Activated naive CD4-positive, alpha-beta T cell treated with anti-CD3 and anti-CD28 coated beads, Interleukin-2, amount 50 U/mL, for 72 hours (primary cell): ENCODE measurements around the gene TM9SF3. TPM values are rescaled to one million over a fixed set of nuclear protein-coding genes. Genes with fewer than 3 reads are reported as not detected.
A peak's percentile ranks its signal among the peaks of the same experiment; 100 is the strongest.

Experiments
- ATAC-seq, 2 donors: fragments of 150-1000 bp; cut with Tn5 transposase; 2 replicates each; pipeline ENCODE4 v1.10.0; 2021; ENCODE audit warnings: mild to moderate bottlenecking in 2 of 2, moderate library complexity in 2 of 2
- DNase-seq, 2 donors: peaks; one replicate each; pipeline ENCODE4 v3.0.0; 2021 to 2022; ENCODE audit warnings: low spot score in 2 of 2
- H3K27ac Mint-ChIP-seq, 2 donors: one replicate each; pipeline ENCODE4 v1.8.0; 2022; ENCODE audit warnings: mild to moderate bottlenecking in 2 of 2, mixed read lengths in 2 of 2
- H3K36me3 Mint-ChIP-seq, 2 donors: one replicate each; pipeline ENCODE4 v1.8.0; 2022; ENCODE audit warnings: mixed read lengths in 2 of 2
- H3K9me3 Mint-ChIP-seq, 2 donors: one replicate each; pipeline ENCODE4 v1.8.0; 2022; ENCODE audit warnings: mixed read lengths in 2 of 2
- total RNA-seq, 2 donors: library from RNA; stranded (reverse); gene quantifications; one replicate each; pipeline ENCODE4 v1.2.3, GENCODE V29; 2022

Gene TM9SF3
- total RNA-seq, result 10 to 100 TPM; 48.4 to 64.7 TPM

DNA sequence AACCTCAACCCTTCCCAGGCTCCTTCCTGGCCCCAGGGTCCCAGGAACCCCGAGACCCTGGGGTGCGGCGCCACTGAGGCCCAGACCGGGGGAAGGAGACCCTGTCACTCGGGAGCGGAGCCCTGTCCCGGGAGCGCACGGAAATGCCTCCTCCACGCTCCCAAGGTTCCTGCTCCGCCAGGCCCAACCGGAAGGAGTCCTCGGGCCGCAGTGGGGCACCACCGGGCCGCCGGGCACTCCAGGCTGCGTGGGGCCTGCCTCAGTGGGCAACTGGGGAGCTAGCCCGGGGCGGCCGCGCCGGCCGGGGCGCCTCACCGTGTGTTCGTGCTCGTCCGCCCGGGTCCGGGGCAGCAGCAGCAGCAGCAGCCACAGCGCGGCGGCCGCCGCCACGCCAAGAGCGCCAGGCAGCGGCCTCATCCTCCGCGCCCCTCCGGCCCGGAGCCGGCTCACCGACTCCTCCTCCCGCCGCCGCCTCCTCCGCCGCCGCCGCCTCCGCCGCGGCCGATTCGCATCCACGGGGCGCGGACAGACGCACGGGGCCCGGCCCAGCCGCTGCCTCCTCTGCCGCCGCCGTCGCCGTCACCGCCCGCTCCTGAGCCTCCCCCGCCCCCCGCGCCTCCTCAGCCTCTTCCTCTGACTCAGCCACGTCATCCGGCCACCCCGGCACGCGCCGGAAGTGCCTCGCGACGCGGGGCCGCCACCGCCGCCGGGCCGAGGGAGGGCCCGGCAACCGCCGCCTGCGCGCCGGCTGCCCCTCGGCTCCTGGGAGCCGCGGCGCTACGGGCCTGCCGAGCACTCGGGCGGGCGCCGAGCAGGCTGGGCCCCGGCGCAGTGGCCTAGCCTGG is at the start of gene TM9SF3:
TM9SF3 (minus strand) TSS at position 594 of the 845 bp plus-strand sequence; CDS start at position 417, 177 bp downstream.
- H3K27ac Mint-ChIP-seq, result peak within 1 kb of the TSS in 1 of 2 donors; percentile 95
- peak; percentile 76 to 80 for ATAC-seq
- peaks cover 8 to 9% of the 10 kb centered on the region in 2 donors for H3K36me3 Mint-ChIP-seq
- peak; percentile 83 to 90 for DNase-seq
- H3K9me3 Mint-ChIP-seq, result peaks cover 0 to 2% of the 10 kb centered on the region in 2 donors

GRCh38 chr10:96636551-96636950 is 49.7 kb upstream of the TM9SF3 start:
- Mint-ChIP-seq H3K36me3 (no peaks in the 10 kb centered on the region), H3K27ac (no peak overlapping the region), H3K9me3 (no peaks in the 10 kb centered on the region)
- ATAC-seq, result no peak
- DNase-seq, result no peak

DNA sequence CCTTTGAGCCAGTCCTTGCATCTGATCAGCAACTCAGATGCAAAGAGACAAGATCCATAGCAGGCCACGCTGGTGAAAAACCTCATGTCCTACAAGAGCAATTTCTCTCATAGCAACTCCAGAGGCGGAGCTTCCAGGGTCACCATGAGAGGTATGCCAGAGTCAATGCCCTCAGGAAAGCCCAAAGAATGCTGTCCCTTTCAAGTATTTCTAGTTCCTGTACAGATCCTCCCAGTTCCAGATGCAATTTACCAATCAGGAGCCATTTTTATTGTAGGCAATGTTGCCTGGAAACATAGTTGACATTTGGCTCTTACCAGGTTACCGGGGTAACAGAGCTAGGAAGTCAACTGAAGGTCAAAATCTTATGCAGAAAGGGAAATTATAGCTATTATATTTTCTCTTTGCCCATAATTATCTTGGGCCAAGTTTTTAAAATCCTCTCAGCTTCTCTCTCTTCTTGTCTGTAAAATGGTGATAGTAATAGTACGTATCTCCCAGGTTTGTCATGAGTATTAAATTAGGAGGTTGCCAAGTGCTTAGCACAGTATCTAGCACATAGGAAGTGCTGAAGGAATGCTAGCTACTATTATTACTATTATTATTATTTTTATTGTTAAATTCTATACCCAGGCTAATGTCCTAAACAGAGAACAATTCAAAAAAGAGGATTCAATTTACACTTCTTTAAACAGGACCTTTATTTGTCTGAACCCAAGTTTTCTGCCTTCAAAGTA is 46.3 kb upstream of the TM9SF3 start:
- Mint-ChIP-seq H3K9me3 (no peaks in the 10 kb centered on the region), H3K27ac (no peak overlapping the region), H3K36me3 (no peaks in the 10 kb centered on the region)
- no peak for ATAC-seq
- no peak for DNase-seq

- H3K27ac Mint-ChIP-seq, result no peak overlapping the region
- H3K9me3 Mint-ChIP-seq, result no peaks in the 10 kb centered on the region
- no peak for ATAC-seq
- no peaks in the 10 kb centered on the region for H3K36me3 Mint-ChIP-seq
- no peak for DNase-seq
These were observed 40.5 kb upstream of the TM9SF3 start for GRCh38 chr10:96627292-96627691.

DNA sequence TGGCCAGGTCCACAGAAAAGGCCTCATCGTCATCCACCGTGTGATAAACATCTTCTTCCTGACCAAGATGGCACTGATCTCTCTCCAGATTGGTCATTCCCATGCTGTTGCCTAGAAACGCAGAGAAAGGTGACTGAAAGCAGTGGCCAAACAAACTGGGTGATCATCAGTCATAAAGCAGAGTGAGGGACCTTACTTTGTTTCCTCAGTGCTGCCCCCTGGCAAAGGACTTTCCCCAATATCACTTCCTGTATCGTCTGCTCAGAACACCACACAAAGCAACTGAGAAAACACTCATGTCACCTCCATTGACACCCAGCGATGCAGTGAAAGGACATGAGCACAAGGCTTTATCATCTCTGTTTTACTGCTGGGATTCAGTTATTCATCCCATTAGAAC is 40.0 kb upstream of the TM9SF3 start:
- H3K9me3 Mint-ChIP-seq, result no peaks in the 10 kb centered on the region
- H3K36me3 Mint-ChIP-seq, result no peaks in the 10 kb centered on the region
- ATAC-seq (no peak), DNase-seq (no peak)
- H3K27ac Mint-ChIP-seq, result no peak overlapping the region

GRCh38 chr10:96625173-96625572 is 38.4 kb upstream of the TM9SF3 start:
- no peak overlapping the region for H3K27ac Mint-ChIP-seq
- no peaks in the 10 kb centered on the region for H3K9me3 Mint-ChIP-seq
- no peak for DNase-seq
- ATAC-seq, result no peak
- no peaks in the 10 kb centered on the region for H3K36me3 Mint-ChIP-seq

- ATAC-seq (no peak), DNase-seq (no peak)
- Mint-ChIP-seq H3K36me3 (no peaks in the 10 kb centered on the region), H3K9me3 (no peaks in the 10 kb centered on the region), H3K27ac (no peak overlapping the region)
These were observed 35.4 kb upstream of the TM9SF3 start for GRCh38 chr10:96622013-96622787.

- ATAC-seq (no peak), DNase-seq (no peak)
- H3K9me3 Mint-ChIP-seq, result no peaks in the 10 kb centered on the region
- no peaks in the 10 kb centered on the region for H3K36me3 Mint-ChIP-seq
- H3K27ac Mint-ChIP-seq, result no peak overlapping the region
These were observed 33.3 kb upstream of the TM9SF3 start for GRCh38 chr10:96619796-96620773.

- Mint-ChIP-seq H3K9me3 (no peaks in the 10 kb centered on the region), H3K27ac (no peak overlapping the region), H3K36me3 (no peaks in the 10 kb centered on the region)
- DNase-seq (no peak), ATAC-seq (no peak)
These were observed 32.3 kb upstream of the TM9SF3 start for GRCh38 chr10:96619120-96619519.

DNA sequence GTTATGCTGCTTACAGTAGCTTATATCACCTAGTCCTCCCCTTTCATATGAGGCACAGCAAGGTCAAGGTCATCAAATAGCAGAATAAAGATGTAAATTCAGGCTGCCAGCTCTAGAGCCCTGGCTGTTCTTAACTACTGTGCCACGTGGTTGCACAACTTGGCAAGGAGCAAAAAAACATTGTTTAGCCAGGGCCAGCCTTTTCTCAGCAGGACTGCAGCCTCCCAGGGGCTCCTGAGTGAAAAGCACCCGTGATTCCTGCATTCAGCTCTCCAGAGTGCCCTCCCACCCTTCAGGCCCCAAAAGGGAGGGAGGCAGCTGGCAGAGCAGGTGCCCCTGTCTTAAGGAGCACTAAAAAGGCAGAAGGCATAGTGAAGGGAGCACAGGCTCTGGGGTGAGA is 31.8 kb upstream of the TM9SF3 start:
- Mint-ChIP-seq H3K27ac (no peak overlapping the region), H3K36me3 (no peaks in the 10 kb centered on the region), H3K9me3 (no peaks in the 10 kb centered on the region)
- no peak for ATAC-seq
- DNase-seq, result no peak

DNA sequence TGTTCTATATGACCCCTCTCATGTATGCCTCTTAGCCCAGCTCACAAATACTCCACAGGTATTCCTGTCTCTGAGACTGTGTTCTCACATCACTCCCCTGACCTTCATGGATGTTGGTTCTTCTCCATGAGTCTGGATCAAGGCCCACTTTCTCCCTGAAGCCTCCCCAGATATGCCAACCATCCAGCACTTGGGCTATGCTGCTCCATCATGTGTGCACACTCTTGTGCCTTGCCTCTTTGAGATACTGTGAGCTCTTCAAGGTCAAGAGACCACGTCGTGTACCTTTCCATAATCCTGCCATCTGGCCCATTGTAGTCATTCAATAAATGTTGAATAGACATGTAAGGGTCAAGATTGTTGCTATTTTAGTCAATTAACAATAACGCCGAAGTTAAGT is 30.1 kb upstream of the TM9SF3 start:
- ATAC-seq (no peak), DNase-seq (no peak)
- Mint-ChIP-seq H3K27ac (no peak overlapping the region), H3K36me3 (no peaks in the 10 kb centered on the region), H3K9me3 (no peaks in the 10 kb centered on the region)

DNA sequence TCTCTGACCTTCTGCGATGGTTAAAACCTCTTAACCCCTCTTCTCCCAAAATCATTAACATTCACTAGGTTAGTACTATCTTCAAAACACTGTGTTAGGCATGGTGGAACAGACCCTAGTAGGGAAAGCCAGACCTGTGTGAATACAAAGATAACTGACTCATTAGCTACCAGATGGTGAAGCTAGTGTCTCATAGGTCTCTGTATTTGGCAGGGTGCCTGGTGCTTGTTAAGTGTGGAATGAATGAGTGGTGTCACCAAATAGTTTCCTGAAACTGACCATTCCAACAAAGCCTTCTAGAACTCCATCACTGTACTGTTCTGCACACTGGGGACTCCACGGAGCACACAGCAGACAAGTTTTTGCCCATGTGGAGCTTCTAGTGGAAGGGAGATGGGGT is 27.7 kb upstream of the TM9SF3 start:
- H3K36me3 Mint-ChIP-seq, result no peaks in the 10 kb centered on the region
- no peaks in the 10 kb centered on the region for H3K9me3 Mint-ChIP-seq
- ATAC-seq (peak in 1 of 2 donors; percentile 47), DNase-seq (no peak)
- peak overlapping the region; percentile 5 to 23 for H3K27ac Mint-ChIP-seq

GRCh38 chr10:96613576-96613975 is 26.8 kb upstream of the TM9SF3 start:
- ATAC-seq (no peak), DNase-seq (no peak)
- H3K36me3 Mint-ChIP-seq, result no peaks in the 10 kb centered on the region
- H3K27ac Mint-ChIP-seq, result no peak overlapping the region
- H3K9me3 Mint-ChIP-seq, result no peaks in the 10 kb centered on the region

GRCh38 chr10:96612055-96612830 is 25.4 kb upstream of the TM9SF3 start:
- Mint-ChIP-seq H3K27ac (no peak overlapping the region), H3K36me3 (no peaks in the 10 kb centered on the region), H3K9me3 (no peaks in the 10 kb centered on the region)
- ATAC-seq (no peak), DNase-seq (no peak)

DNA sequence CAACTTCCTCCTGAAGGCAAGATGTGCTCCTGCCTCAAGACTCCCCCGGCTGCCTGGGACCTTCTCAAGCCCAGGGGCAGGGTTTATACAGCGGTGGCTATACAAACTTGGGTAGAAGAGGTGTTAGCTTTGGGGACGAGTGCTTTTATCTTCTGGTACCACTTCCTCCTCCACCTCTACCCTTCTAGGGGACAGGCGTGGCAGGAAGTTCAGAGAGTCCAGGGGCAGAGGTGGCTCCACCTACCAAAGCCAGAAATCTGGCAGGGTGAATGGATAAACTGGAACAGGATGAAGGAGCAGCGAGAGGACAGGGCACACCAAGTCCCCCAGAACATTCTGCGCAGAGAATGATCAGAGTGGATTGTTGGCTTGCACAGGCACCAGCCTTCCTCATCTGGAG is 24.0 kb upstream of the TM9SF3 start:
- Mint-ChIP-seq H3K27ac (no peak overlapping the region), H3K9me3 (no peaks in the 10 kb centered on the region), H3K36me3 (no peaks in the 10 kb centered on the region)
- DNase-seq (no peak), ATAC-seq (no peak)
